ENCODE data around the gene LYPD1. TPM values are rescaled to one million over a fixed set of nuclear protein-coding genes. Genes with fewer than 3 reads are reported as not detected.
"Not testable (repeated sequence)": the region's sequence is repeated elsewhere in the genome, so short reads cannot be mapped to it uniquely, and the experiment has no call there.

LYPD1 gene
- total RNA-seq (2014; rRNA removed; shearing (Covaris generic)): 32.4 and 34.4 TPM in 2 replicates
- 4.3 and 8.8 TPM in 2 replicates for polyA plus RNA-seq (2014; cell fraction: nucleus; rRNA removed)

GRCh38 chr2:132669908-132670495 is at the start of gene LYPD1:
TSS of gene LYPD1 (minus strand) at chr2:132670205. CDS start at chr2:132669932, 273 bp downstream.
- DNase-seq (ENCODE audit: extremely low read depth, low read depth): peak; percentile 21

- DNase-seq (ENCODE audit: extremely low read depth, low read depth): no peak
Measured at GRCh38 chr2:132719480-132719879, 49.5 kb upstream of the LYPD1 start.

GRCh38 chr2:132716954-132717353 is 46.9 kb upstream of the LYPD1 start:
- no peak for DNase-seq (ENCODE audit: extremely low read depth, low read depth)

GRCh38 chr2:132715386-132716351 is 45.7 kb upstream of the LYPD1 start:
- DNase-seq (ENCODE audit: extremely low read depth, low read depth): no peak

GRCh38 chr2:132703396-132703795 is 33.4 kb upstream of the LYPD1 start:
- DNase-seq (ENCODE audit: extremely low read depth, low read depth): no peak

GRCh38 chr2:132701810-132702209 is 31.8 kb upstream of the LYPD1 start:
- DNase-seq (ENCODE audit: extremely low read depth, low read depth): no peak

- not testable (repeated sequence) for DNase-seq (ENCODE audit: extremely low read depth, low read depth)
Measured at GRCh38 chr2:132699802-132700201, 29.8 kb upstream of the LYPD1 start.

- DNase-seq (ENCODE audit: extremely low read depth, low read depth): not testable (repeated sequence)
Measured at GRCh38 chr2:132698347-132698746, 28.3 kb upstream of the LYPD1 start.

GRCh38 chr2:132697556-132698205 is 27.7 kb upstream of the LYPD1 start:
- no peak for DNase-seq (ENCODE audit: extremely low read depth, low read depth)

GRCh38 chr2:132692816-132693215 is 22.8 kb upstream of the LYPD1 start:
- no peak for DNase-seq (ENCODE audit: extremely low read depth, low read depth)

- DNase-seq (ENCODE audit: extremely low read depth, low read depth): no peak
Measured at GRCh38 chr2:132691556-132691955, 21.6 kb upstream of the LYPD1 start.

GRCh38 chr2:132690664-132691303 is 20.8 kb upstream of the LYPD1 start:
- no peak for DNase-seq (ENCODE audit: extremely low read depth, low read depth)

GRCh38 chr2:132681766-132682165 is 11.8 kb upstream of the LYPD1 start:
- no peak for DNase-seq (ENCODE audit: extremely low read depth, low read depth)

GRCh38 chr2:132680544-132680943 is 10.5 kb upstream of the LYPD1 start:
- DNase-seq (ENCODE audit: extremely low read depth, low read depth): no peak

GRCh38 chr2:132678483-132678882 is 8.5 kb upstream of the LYPD1 start:
- DNase-seq (ENCODE audit: extremely low read depth, low read depth): no peak

GRCh38 chr2:132677661-132678060 is 7.7 kb upstream of the LYPD1 start:
- DNase-seq (ENCODE audit: extremely low read depth, low read depth): no peak

GRCh38 chr2:132676999-132677398 is 7.0 kb upstream of the LYPD1 start:
- no peak for DNase-seq (ENCODE audit: extremely low read depth, low read depth)

- DNase-seq (ENCODE audit: extremely low read depth, low read depth): peak; percentile 17
Measured at GRCh38 chr2:132671151-132671835, 1.3 kb upstream of the LYPD1 start.

- peak; percentile 19 for DNase-seq (ENCODE audit: extremely low read depth, low read depth)
Measured at GRCh38 chr2:132670496-132671150, 618 bp upstream of the LYPD1 start.

Measured in NCI-H460 (cell line).